ENCODE results near the gene PTPRC.

GRCh38 chr1:198806861-198807260 is 168.0 kb downstream of the PTPRC start:
- TF ChIP-seq CTCF (IDR thresholded peaks at IDR 0.05) (no peak), POLR2AphosphoS5 (IDR thresholded peaks at IDR 0.05; ENCODE audit: low read depth, low read length) (no peak)
